ENCODE measurements around the gene C10orf88.

GRCh38 chr10:122949296-122949695 is 4.7 kb downstream of the C10orf88 start:
- TF ChIP-seq CTCF (IDR thresholded peaks at IDR 0.05): no peak
- no peak for TF ChIP-seq POLR2A (IDR thresholded peaks at IDR 0.05)

Measured in uterus (tissue), 2 donors.